GM19328 (cell line): Measurements from ENCODE around the gene KRT15.

Source experiments
- ATAC-seq: cut with Tn5 transposase; IDR thresholded peaks from one replicate; pipeline ENCODE4 v1.9.1; 2021; ENCODE audit warnings: mild to moderate bottlenecking, moderate library complexity; ENCODE audit not compliant: unreplicated experiment

Gene KRT15

GRCh38 chr17:41484920-41485904, 33.5 kb downstream of the KRT15 start:
- ATAC-seq: no peak

GRCh38 chr17:41483991-41484826, 34.5 kb downstream of the KRT15 start:
- ATAC-seq: no peak

- ATAC-seq: no peak
Measured at GRCh38 chr17:41483531-41483930, 35.2 kb downstream of the KRT15 start.

DNA sequence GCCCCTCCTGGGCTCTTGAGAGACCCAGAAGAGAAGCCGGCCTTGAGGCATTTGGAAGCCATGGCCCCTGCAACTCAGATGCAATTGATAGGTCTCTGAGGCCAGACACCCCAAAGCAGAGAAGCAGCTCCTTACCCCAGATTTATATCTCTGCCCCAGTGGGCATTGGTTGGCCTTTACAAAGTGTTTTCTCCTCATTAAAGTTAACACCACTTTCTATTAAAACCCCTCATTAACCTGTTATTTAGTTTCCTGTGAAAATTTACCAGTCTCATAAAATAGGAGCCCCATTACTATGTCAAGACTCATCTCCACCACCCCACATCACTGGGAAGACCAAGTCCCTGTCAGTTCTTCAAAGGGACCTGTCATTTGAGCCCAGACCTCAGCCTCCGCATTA, 37.7 kb downstream of the KRT15 start, which contains the start of gene KRT35:
Gene KRT35 (minus strand): TSS at position 116 of the 400 bp plus-strand sequence. CDS start 54 bp downstream, at position 62.
- no peak for ATAC-seq

- ATAC-seq: no peak
Measured at GRCh38 chr17:41480581-41480980, 38.1 kb downstream of the KRT15 start.

GRCh38 chr17:41480136-41480535, 38.6 kb downstream of the KRT15 start:
- no peak for ATAC-seq

GRCh38 chr17:41478237-41478636, 40.5 kb downstream of the KRT15 start:
- no peak for ATAC-seq

- no peak for ATAC-seq
Measured at GRCh38 chr17:41476866-41477815, 41.5 kb downstream of the KRT15 start.

- no peak for ATAC-seq
Measured at GRCh38 chr17:41475421-41475820, 43.3 kb downstream of the KRT15 start.

GRCh38 chr17:41474863-41475262, 43.8 kb downstream of the KRT15 start:
- ATAC-seq: no peak

GRCh38 chr17:41468346-41468745, 50.3 kb downstream of the KRT15 start:
- ATAC-seq: no peak

GRCh38 chr17:41467561-41467960, 51.1 kb downstream of the KRT15 start:
- no peak for ATAC-seq

DNA sequence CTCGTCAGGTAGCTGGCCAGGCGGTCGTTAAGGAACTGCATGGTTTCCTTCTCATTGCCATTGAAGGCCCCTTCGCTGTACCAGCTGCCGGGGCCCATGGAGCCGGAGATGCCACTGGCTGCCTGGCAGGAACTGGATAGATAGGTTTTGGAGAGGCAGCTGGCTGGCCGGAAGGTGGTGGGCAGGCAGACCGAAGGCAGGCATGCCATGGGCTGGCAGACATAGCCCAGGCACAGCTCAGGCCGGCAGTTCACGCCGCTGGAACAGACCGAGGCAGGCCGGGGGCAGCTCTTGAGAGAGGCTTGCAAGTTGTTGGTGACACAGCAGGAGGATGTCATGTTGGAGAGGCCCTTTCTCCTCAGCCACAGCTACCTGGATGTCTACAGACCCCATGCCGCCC, 51.7 kb downstream of the KRT15 start, which contains the start of gene KRT32:
Gene KRT32 (minus strand): TSS at position 399 of the 400 bp plus-strand sequence. CDS start 61 bp downstream, at position 338.
- ATAC-seq: no peak

DNA sequence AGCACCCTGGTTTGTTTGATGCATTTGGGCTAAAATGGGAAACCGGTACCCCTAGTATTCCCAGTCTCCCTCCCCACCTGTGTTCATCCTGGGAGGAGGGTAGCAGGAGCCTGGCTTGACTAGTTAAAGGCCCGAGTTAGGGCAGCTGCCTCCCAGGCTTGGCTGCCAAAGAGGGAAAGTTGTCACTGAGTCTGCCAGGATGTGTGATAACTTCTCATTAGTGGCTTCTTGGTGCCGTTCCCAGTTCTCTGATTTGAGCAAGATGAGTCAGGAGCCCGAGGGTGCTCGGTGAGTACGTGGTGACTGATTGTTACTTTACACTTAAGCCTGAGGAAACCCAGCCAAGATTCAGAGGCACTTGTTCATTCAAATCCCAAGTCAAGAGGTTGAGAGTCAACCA, 54.0 kb downstream of the KRT15 start:
- no peak for ATAC-seq

DNA sequence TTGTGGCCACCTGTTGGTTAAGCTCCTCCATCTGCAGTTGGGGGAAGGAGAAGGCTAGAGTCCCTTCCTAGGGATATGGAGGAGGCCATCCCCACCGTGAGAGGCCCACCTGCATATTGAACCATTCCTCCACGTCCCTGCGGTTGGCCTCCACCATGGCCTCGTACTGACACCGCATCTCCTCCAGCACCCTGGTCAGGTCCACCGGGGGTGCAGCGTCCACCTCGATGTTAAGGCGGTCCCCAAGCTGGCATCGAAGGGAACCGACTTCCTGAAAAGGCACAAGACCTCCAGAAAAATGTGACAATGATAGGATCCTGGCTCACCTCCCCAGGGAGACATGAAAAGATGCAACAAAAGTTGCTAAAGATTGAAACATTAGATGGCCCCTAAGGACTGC, 54.5 kb downstream of the KRT15 start:
- ATAC-seq: no peak

- no peak for ATAC-seq
Measured at GRCh38 chr17:41463746-41464145, 54.9 kb downstream of the KRT15 start.
